ENCODE results near the gene ADAMTSL4. TPM values are rescaled to one million over a fixed set of nuclear protein-coding genes. Genes with fewer than 3 reads are reported as not detected.

ADAMTSL4 gene
- total and polyA plus RNA-seq, 9 of the 15 experiments (the other 6 are each of a cell fraction or from before 2014, with no cell fraction given): 12.7 to 212 (median 35.6) TPM

DNA sequence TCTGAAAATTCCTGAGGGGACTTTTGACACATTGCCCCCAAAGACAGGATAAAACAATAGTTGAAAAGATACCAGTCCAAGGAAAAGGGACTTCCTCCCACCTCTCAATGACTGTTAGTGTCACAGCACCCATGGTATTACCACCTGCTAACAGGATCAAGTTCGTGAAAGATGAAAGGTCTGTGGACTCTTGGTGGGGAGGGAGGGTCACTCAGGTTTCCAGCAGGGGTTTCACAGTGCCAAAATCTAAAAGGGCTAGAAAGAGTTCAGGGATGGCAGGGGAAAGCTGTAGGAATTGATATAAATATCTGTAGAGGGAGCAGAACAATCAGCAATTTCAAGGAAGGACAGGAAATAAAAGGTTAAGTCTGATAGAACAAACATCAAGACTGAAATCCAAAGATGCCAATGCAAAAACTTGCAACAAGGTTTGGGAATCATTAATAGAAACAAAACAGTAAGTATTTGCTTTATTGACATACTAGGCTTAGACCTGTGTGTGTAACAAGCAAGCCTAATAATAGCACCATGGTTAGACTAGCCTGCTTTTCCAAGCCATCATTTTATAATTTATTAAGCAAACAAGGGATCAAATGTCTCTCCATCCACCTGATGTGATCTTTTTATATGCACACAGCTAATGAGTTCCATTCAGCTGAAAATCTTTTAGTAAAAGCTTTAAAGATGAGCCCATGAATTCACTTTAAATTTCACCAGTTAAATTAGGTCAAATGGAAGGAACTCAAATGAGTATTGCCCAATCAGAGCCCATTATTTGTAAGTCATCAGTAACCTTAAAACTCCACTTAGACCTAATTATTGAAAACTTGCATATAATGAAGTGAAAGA lies 26.5 kb downstream of the ADAMTSL4 start (continued):
- TF ChIP-seq, protein P1, sequence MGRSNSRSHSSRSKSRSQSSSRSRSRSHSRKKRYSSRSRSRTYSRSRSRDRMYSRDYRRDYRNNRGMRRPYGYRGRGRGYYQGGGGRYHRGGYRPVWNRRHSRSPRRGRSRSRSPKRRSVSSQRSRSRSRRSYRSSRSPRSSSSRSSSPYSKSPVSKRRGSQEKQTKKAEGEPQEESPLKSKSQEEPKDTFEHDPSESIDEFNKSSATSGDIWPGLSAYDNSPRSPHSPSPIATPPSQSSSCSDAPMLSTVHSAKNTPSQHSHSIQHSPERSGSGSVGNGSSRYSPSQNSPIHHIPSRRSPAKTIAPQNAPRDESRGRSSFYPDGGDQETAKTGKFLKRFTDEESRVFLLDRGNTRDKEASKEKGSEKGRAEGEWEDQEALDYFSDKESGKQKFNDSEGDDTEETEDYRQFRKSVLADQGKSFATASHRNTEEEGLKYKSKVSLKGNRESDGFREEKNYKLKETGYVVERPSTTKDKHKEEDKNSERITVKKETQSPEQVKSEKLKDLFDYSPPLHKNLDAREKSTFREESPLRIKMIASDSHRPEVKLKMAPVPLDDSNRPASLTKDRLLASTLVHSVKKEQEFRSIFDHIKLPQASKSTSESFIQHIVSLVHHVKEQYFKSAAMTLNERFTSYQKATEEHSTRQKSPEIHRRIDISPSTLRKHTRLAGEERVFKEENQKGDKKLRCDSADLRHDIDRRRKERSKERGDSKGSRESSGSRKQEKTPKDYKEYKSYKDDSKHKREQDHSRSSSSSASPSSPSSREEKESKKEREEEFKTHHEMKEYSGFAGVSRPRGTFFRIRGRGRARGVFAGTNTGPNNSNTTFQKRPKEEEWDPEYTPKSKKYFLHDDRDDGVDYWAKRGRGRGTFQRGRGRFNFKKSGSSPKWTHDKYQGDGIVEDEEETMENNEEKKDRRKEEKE (IDR thresholded peaks at IDR 0.05; ENCODE audit: borderline replicate concordance in 1 of 2, control insufficient read depth in 1 of 2, low read depth in 2 of 2, low read length in 1 of 2): peak in 1 of 2 experiments; percentile 76; a peak in 2 of 4 replicates
- TF ChIP-seq ZKSCAN8 (CRISPR knock-in tag; IDR thresholded peaks at IDR 0.05) (no peak), NFIC (IDR thresholded peaks at IDR 0.05) (no peak), SUPT5H (IDR thresholded peaks at IDR 0.05) (peak; percentile 58; the same call in 1 of the 2 replicates), POLR2H (tag; IDR thresholded peaks at IDR 0.05; ENCODE audit: low read depth) (0 out of 2 replicates have a peak, but pooled peaks have one; percentile 52), FUS (optimal IDR thresholded peaks at IDR 0.05; ENCODE audit: low read depth, low read length) (peak; percentile 23), POLR2A (conservative IDR thresholded peaks at IDR 0.05) (peak; percentile 41; the same call in 1 of the 2 replicates), STAT5A (IDR thresholded peaks at IDR 0.05; ENCODE audit: borderline replicate concordance, low read length) (peak; percentile 7; the same call in 1 of the 2 replicates), TBP (optimal IDR thresholded peaks at IDR 0.05; ENCODE audit: low read depth, low read length) (no peak), DMBX1 (CRISPR knock-in tag; IDR thresholded peaks at IDR 0.05; ENCODE audit: borderline replicate concordance) (no peak), PML (IDR thresholded peaks at IDR 0.05; ENCODE audit: low read length) (0 out of 2 replicates have a peak, but pooled peaks have one; percentile 15), POLR2AphosphoS5 (IDR thresholded peaks at IDR 0.05; ENCODE audit: control insufficient read depth, insufficient read depth, low read depth, low read length) (peak; percentile 59; the same call in 1 of the 2 replicates), NCOA4 (IDR thresholded peaks at IDR 0.05; ENCODE audit: partially characterized antibody) (no peak), ZNF174 (CRISPR knock-in tag; IDR thresholded peaks at IDR 0.05) (no peak), SMAD1 (IDR thresholded peaks at IDR 0.05; ENCODE audit: low read depth, low read length, partially characterized antibody) (peak; percentile 20), ILF3 (IDR thresholded peaks at IDR 0.05; ENCODE audit: borderline replicate concordance) (0 out of 2 replicates have a peak, but pooled peaks have one; percentile 27), RBFOX2 (IDR thresholded peaks at IDR 0.05; ENCODE audit: low read depth, low read length) (peak; percentile 44; the same call in 1 of the 2 replicates), KAT7 (CRISPR knock-in tag; IDR thresholded peaks at IDR 0.05; ENCODE audit: borderline replicate concordance) (no peak)
- TF ChIP-seq, protein P2, sequence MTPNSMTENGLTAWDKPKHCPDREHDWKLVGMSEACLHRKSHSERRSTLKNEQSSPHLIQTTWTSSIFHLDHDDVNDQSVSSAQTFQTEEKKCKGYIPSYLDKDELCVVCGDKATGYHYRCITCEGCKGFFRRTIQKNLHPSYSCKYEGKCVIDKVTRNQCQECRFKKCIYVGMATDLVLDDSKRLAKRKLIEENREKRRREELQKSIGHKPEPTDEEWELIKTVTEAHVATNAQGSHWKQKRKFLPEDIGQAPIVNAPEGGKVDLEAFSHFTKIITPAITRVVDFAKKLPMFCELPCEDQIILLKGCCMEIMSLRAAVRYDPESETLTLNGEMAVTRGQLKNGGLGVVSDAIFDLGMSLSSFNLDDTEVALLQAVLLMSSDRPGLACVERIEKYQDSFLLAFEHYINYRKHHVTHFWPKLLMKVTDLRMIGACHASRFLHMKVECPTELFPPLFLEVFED (CRISPR knock-in tag; conservative IDR thresholded peaks at IDR 0.05): 0 out of 2 replicates have a peak, but pooled peaks have one; percentile 41

All from K562 (cell line).